Keratinocyte (primary cell): ENCODE measurements around the gene MFAP4. TPM values are rescaled to one million over a fixed set of nuclear protein-coding genes. Genes with fewer than 3 reads are reported as not detected.

Experiments used
- DNase-seq: peaks from one replicate; pipeline ENCODE4 v3.0.0-alpha.2; 2011; ENCODE audit warnings: low read depth, missing footprints, low spot score
- FAIRE-seq: peaks from 2 replicates; lab custom pipeline; 2011; peaks lifted over from hg19 to GRCh38; lab: Jason Lieb, UNC
- H2AFZ ChIP-seq: 2 replicates; pipeline ENCODE4 v1.6.0; 2012; ENCODE audit warnings: low read length, control low read depth, inconsistent platforms; ENCODE audit not compliant: control insufficient read depth
- H3K27ac ChIP-seq: 2 replicates; pipeline ENCODE4 v1.5.1; 2011; ENCODE audit warnings: low read length; ENCODE audit not compliant: control insufficient read depth, insufficient read depth
- H3K27me3 ChIP-seq: 3 replicates; pipeline ENCODE4 v1.6.0; 2011; ENCODE audit warnings: low read length; ENCODE audit not compliant: control insufficient read depth, insufficient read depth; ENCODE audit errors: extremely low read depth
- H3K36me3 ChIP-seq, 2 experiments: 2 replicates in 1 of 2; 3 replicates in 1 of 2; pipeline ENCODE4 v1.5.1; 2011; ENCODE audit warnings: low read length in 2 of 2, mild to moderate bottlenecking in 1 of 2; ENCODE audit not compliant: control insufficient read depth in 2 of 2, insufficient read depth in 2 of 2; ENCODE audit errors: extremely low read depth in 1 of 2
- H3K4me1 ChIP-seq: 3 replicates; pipeline ENCODE4 v1.5.1; 2011; ENCODE audit warnings: low read length; ENCODE audit not compliant: control insufficient read depth, insufficient read depth; ENCODE audit errors: extremely low read depth
- H3K4me2 ChIP-seq: 3 replicates; pipeline ENCODE4 v1.6.0; 2011; ENCODE audit warnings: low read depth, low read length; ENCODE audit not compliant: control insufficient read depth, insufficient read depth; ENCODE audit errors: extremely low read depth
- H3K4me3 ChIP-seq, 3 experiments: fragments of 200-600 bp in 1 of 3; sonication (generic) in 1 of 3; 2 replicates in 2 of 3; 3 replicates in 1 of 3; pipeline ENCODE4 v1.5.1; 2011 to 2016; ENCODE audit warnings: low read length in 3 of 3, mild to moderate bottlenecking in 3 of 3, control low read depth in 2 of 3, inconsistent platforms in 1 of 3, low read depth in 1 of 3, mixed read lengths in 1 of 3, mixed run types in 1 of 3, moderate library complexity in 1 of 3; ENCODE audit not compliant: control insufficient read depth in 2 of 3, insufficient read depth in 2 of 3; ENCODE audit errors: extremely low read depth in 1 of 3
- H3K79me2 ChIP-seq: 2 replicates; pipeline ENCODE4 v1.6.0; 2012; ENCODE audit warnings: low read length; ENCODE audit not compliant: control insufficient read depth, insufficient read depth
- H3K9ac ChIP-seq: 3 replicates; pipeline ENCODE4 v1.6.0; 2011; ENCODE audit warnings: low read length; ENCODE audit not compliant: control insufficient read depth, insufficient read depth; ENCODE audit errors: extremely low read depth
- H3K9me1 ChIP-seq: 3 replicates; pipeline ENCODE4 v1.6.0; 2011; ENCODE audit warnings: low read length; ENCODE audit not compliant: control insufficient read depth, insufficient read depth; ENCODE audit errors: extremely low read depth
- H3K9me3 ChIP-seq: 2 replicates; pipeline ENCODE4 v1.5.1; 2012; ENCODE audit warnings: low read depth, low read length; ENCODE audit not compliant: control insufficient read depth
- H4K20me1 ChIP-seq: 3 replicates; pipeline ENCODE4 v1.6.0; 2011; ENCODE audit warnings: low read length; ENCODE audit not compliant: control insufficient read depth, insufficient read depth; ENCODE audit errors: extremely low read depth
- CTCF ChIP-seq, 3 experiments: IDR thresholded peaks in 1 of 3; conservative IDR thresholded peaks in 1 of 3; optimal IDR thresholded peaks in 1 of 3; 2 replicates in 2 of 3; 3 replicates in 1 of 3; pipeline versions ENCODE3 to v1.5.1; 2011; ENCODE audit warnings: low read length in 3 of 3, mild to moderate bottlenecking in 3 of 3, moderate library complexity in 2 of 3, control low read depth in 1 of 3, inconsistent platforms in 1 of 3; ENCODE audit not compliant: insufficient read depth in 2 of 3; ENCODE audit errors: extremely low read depth in 1 of 3
- EZH2 ChIP-seq: IDR thresholded peaks from one replicate; pipeline ENCODE4 v1.6.1; 2012; ENCODE audit warnings: inconsistent platforms, mild to moderate bottlenecking, low read length, moderate library complexity
- dilution Hi-C: fragments of 300-500 bp; cut with MboI; formaldehyde crosslinking; loops from one replicate; pipeline ENCODE4 v1.7.0; 2020; ENCODE audit warnings: low sequenced_read_pairs; ENCODE audit not compliant: extremely low pct_ligation_motif_present
- polyA plus RNA-seq, 5 experiments: library from polyadenylated mRNA; depleted of rRNA in 3 of 5; stranded (reverse) in 3 of 5; stranded (forward) in 1 of 5; unstranded in 1 of 5; fragments of >200 nt; gene quantifications; 1 replicate in 1 of 5; 2 replicates in 3 of 5; 3 replicates in 1 of 5; pipeline versions ENCODE4 v1.2.1 to v1.2.3, GENCODE V29; 2011 to 2012; ENCODE audit warnings: missing spikeins in 2 of 5, low read depth in 1 of 5, low replicate concordance in 1 of 5

MFAP4 gene
- polyA plus RNA-seq, 1 donor (not counting 4 experiments of a cell fraction or from before 2014, with no cell fraction given) = not detected

GRCh38 chr17:19369846-19370492, 17.0 kb downstream of the MFAP4 start:
- H3K27ac ChIP-seq = no peak overlapping the region
- no peaks in the 10 kb centered on the region for H3K27me3 ChIP-seq
- H3K4me3 ChIP-seq = no peak overlapping the region
- H4K20me1 ChIP-seq = no peaks in the 10 kb centered on the region
- H3K4me1 ChIP-seq = no peaks in the 10 kb centered on the region
- TF ChIP-seq EZH2 = no peak
- TF ChIP-seq CTCF (optimal IDR thresholded peaks at IDR 0.05 in 1 of 3, IDR thresholded peaks at IDR 0.05 in 1 of 3, conservative IDR thresholded peaks at IDR 0.05 in 1 of 3; ENCODE audit: extremely low read depth in 1 of 3, insufficient read depth in 2 of 3, low read length in 3 of 3) = no peak
- no peak for FAIRE-seq
- H3K36me3 ChIP-seq = no peaks in the 10 kb centered on the region
- H3K9me1 ChIP-seq = no peaks in the 10 kb centered on the region
- dilution Hi-C loops = loop anchor here (25.0 kb wide), 1 partner anchor 292 kb away; no protein-coding TSS in a partner anchor
- DNase-seq = no peak
- no peak overlapping the region for H3K9ac ChIP-seq
- no peak overlapping the region for H3K4me2 ChIP-seq
- H2AFZ ChIP-seq = no peak overlapping the region
- no peaks in the 10 kb centered on the region for H3K9me3 ChIP-seq
- H3K79me2 ChIP-seq = no peaks in the 10 kb centered on the region

DNA sequence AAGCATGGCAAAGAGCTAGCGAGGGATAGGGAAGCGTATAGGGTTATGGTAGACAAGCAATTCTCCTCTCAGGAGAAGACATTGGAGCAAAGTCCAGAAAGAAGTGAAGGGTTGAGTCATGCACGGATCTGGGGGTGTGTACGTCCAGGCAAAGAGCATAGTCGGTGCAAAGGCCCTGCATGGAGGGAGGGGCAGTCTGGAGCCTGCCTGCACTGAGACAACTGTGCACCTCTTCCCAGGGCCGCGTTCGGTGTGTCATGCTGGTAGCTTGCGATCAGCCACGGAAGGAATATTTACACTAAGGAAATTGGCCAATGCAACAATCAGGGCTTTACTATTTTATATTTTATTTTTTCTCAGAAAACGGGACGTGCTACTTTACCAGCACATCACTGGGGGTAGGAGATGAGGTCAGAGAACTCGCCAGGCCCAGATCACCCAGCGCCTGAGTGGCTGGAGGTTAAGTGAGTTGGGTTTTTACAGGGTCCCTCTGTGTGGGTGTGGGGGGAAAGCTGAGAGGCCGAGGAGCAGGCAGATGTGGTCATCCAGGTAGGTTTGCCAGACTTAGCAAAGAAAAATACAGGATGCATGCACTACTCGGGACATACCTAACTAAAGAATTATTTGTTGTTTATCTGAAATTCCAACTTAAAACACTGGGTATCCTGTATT, 17.7 kb downstream of the MFAP4 start:
- Histone ChIP-seq H3K4me1 (no peaks in the 10 kb centered on the region), H3K4me3 (no peak overlapping the region), H3K4me2 (no peak overlapping the region), H3K9me3 (no peaks in the 10 kb centered on the region), H3K27ac (no peak overlapping the region), H3K9me1 (no peaks in the 10 kb centered on the region), H2AFZ (no peak overlapping the region), H4K20me1 (no peaks in the 10 kb centered on the region), H3K36me3 (no peaks in the 10 kb centered on the region), H3K27me3 (no peaks in the 10 kb centered on the region), H3K79me2 (no peaks in the 10 kb centered on the region), H3K9ac (no peak overlapping the region)
- dilution Hi-C loops = loop anchor here (25.0 kb wide), 1 partner anchor 293 kb away; no protein-coding TSS in a partner anchor
- DNase-seq (no peak), FAIRE-seq (no peak)
- TF ChIP-seq EZH2 (no peak), CTCF (optimal IDR thresholded peaks at IDR 0.05 in 1 of 3, IDR thresholded peaks at IDR 0.05 in 1 of 3, conservative IDR thresholded peaks at IDR 0.05 in 1 of 3; ENCODE audit: extremely low read depth in 1 of 3, insufficient read depth in 2 of 3, low read length in 3 of 3) (no peak)
